Activated T-helper 1 cell treated with Interleukin-2 at 50 U/mL for 16 hours (primary cell): ENCODE results near the gene GAK.
"Not testable (repeated sequence)": the region's sequence is repeated elsewhere in the genome, so short reads cannot be mapped to it uniquely, and the experiment has no call there.

Experiments used
- DNase-seq: peaks from one replicate; pipeline ENCODE4 v3.0.0-alpha.2; 2020; ENCODE audit warnings: low read depth

GAK gene

DNA sequence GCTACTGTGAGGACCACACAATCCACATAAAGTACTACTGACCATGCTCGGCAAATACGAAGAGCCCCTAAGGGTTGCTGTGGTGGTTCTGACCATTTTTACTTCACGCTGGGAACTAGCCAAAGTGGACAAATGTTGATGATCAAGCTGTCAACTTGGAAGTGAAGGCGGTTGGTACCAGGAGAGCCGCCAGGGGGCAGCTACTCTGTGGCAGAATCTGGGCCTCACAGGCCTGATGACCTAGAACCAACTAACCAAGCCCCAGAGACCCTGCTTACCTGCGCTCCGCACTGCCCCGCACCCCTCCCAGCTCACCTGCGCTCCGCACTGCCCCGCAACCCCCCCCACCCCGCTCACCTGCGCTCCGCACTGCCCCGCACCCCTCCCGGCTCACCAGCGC lies 5.6 kb downstream of the GAK start:
- no peak for DNase-seq

DNA sequence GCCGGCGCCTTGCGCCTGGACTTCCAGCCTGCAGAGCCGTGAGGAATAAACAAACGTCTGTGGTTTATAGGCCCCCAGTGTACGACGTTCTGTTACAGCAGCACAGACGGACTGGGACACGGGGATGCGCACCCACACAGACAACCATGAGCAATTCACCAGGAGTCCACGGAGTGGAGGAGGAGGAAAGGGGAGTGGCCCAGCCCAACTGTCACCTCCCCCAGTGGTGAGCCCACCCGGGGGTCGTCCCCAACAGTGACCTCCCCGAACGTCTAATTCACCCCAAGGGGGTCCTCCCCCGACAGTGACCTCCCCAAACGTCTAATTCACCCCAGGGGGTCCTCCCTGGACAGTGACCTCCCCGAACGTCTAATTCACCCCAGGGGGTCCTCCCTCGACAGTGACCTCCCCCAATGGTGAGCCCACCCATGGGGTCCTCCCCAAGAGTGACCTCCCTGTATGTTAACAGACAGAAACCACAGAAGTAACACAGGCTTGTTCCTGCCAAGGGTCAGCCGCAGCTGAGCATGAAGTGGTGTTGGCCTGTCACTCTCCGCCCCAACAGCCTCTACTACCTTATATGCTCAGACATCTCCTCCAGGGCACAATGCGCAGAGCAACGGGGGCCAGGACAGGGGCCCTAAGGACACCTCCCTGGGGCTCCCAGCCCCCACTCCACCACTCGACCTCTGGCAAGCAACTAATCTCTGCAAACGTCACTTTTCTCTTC lies 6.2 kb downstream of the GAK start:
- no peak for DNase-seq

DNA sequence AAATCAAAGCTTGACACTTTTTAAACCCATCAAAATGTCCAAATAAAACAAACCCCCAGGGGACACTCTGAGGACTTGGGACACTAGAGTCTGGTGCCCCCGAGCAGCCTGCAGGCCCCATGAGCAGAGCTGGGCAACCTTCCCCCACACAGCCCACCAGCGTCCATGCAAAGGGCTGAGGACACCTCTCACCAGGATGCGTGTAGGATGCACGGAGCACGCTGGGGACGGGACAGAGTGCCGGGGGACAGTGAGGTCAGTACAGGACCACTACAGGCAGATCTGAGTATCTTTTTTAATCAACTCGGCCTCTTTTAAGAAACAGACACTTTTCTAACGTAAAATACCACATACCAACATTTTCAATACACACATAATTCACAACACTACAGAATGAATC lies 6.9 kb downstream of the GAK start:
- no peak for DNase-seq

DNA sequence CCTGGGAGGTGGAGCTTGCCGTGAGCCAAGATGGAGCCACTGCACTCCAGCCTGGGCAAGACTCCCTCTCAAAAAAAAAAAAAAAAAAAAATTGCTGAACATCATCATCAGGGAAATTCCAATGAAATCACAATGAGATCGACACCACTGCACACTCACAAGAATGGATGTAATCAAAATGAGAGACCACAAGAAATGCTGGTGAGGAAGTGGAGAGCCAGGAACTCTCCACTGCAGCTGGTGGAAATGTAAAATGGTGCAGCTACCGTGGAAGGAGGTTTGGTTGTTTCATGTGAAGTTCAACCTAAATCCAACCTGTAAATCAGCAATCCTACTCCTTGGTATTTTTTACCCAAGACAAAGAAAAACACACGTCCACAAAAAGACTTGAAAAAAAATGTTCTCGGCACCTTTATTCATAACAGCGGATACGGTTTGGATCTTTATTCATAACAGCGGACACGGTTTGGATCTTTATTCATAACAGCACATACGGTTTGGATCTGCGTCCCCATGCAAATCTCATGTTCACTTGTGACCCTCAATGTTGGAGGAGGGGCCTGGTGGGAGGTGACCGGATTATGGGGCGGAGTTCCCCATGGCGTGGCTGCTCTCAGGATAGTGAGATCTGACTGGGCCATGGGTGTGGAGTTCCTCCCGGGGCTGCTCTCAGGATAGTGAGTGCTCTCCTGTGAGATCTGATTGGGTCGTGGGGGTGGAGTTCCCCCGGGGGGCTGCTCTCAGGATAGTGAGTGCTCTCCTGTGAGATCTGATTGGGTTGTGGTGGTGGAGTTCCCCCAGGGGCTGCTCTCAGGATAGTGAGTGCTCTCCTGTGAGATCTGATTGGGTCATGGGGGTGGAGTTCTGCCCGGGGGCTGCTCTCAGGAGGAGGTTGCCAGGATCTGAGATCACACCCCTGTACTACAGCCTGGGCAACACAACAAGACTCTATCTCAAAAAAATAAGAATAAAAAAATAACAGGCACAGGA lies 7.7 kb downstream of the GAK start:
- no peak for DNase-seq

DNA sequence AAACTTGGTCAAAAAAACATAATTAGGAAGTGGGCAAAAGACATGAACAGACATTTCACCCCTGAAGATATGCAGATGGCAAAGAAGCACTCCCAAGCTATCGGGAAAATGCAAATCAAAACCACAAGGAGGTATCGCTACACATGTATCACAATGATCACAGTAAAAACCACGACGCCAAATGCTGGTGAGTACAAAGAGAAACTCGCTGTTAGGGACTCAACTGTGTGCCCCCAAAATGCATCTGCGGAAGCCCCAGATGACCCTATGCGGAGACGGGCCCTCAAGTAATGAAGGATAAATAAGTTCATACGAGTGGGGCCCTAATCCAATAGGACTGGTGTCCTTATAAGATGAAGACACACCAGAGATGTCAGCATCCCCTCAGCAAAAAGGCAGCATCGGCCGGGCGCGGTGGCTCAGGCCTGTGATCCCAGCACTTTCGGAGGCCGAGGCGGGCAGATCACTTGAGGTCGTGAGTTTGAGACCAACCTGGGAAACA lies 10.2 kb downstream of the GAK start:
- DNase-seq, result no peak

DNA sequence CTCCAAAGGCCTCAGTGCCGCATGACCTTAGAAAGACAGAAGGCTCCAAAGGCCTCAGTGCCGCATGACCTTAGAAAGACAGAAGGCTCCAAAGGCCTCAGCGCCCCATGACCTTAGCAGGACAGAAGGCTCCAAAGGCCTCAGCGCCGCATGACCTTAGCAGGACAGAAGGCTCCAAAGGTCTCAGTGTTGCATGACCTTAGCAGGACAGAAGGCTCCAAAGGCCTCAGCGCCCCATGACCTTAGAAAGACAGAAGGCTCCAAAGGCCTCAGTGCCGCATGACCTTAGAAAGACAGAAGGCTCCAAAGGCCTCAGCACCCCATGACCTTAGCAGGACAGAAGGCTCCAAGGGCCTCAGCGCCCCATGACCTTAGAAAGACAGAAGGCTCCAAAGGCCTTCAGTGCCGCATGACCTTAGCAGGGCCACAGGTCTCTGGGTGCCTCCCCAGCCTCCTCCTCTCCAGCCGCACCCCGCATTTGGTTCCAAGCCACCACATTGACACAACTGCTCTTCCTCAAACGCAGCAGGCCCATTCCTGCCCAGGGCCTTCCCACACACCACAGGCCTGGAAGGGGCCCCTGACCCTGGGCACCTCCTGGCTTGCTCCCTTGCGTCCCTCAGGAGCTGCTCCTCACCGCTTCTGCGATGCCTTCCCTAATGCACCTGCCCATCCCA lies 13.0 kb downstream of the GAK start:
- not testable (repeated sequence) for DNase-seq

DNA sequence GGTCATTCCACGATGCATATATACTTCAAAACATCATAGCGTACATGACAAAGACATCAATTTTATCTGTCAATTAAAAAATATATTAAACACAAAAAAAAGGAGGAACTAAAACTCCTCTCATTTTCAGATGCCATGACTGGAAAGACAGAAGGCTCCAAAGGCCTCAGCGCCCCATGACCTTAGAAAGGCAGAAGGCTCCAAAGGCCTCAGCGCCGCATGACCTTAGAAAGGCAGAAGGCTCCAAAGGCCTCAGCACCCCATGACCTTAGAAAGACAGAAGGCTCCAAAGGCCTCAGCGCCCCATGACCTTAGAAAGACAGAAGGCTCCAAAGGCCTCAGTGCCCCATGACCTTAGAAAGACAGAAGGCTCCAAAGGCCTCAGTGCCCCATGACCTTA lies 13.5 kb downstream of the GAK start:
- DNase-seq, result not testable (repeated sequence)

DNA sequence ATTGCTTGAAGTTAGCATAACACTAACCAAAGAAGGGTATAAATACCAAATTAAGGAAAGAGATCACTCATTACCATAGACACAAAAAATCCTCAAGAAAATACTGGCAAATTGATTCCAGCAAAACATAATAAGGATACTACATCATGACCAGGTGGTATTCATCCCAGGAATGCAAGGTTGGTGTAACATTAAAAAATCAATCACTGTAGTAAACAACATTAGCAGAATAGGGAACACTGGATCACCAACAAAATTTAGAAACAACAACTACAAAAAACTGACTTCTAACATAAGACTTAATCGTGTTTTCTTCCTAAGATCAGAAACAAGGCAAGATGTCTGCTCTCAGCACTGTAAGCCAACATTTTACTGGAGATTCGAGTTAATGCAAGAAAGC lies 14.1 kb downstream of the GAK start:
- no peak for DNase-seq

DNA sequence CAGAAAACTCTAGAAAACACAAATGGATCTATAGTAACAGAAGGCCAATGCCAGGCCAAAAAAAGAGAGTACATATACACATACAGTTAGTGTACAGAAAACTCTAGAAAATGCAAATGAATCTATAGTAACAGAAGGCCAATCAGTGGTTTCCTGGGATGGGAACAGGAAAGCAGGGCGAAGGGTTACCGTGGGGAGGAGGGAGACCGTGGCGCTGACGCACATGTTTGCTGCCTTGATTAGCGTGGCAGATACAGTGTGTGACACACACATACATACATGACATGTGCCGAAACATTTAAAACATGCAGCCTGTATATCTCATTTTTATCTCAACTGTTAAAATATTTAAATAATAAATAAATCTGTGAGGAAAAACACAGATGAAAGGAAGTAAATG lies 14.7 kb downstream of the GAK start:
- no peak for DNase-seq

DNA sequence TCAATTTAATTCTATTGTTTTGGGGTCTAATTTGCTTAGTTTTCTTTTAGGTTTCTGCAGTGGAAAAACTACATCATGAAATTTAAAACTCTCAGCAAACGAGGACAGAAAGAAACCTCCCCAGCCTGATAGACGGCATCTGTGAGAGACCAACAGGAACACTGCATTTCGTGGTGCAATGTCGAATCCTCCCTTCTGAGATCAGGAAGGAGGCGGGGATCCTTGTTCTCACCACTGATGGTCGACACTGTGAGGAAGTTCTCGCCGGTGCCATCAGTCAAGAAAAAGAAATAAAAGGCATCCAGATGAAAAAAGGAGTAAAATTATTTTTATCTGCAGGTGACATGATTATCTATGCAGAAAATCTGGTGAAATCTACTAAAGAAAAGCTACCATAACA lies 16.5 kb downstream of the GAK start:
- no peak for DNase-seq

DNA sequence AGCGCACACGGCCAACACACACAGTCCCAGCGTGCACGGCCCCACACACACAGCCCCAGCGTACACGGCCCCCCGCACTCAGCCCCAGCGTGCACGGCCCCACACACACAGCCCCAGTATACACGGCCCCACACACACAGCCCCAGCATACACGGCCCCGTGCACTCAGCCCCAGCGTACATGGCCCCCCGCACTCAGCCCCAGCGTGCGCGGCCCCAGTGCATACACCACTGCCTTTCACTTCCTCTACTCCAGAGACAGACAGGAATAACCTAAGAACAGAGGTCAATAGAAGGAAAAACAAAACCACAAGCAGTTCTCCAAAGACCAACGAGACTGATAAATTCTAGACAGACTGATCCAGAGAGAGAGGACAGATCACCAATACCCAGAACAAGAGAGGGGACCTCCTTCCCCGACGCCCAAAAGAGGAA lies 17.1 kb downstream of the GAK start:
- DNase-seq, result no peak

DNA sequence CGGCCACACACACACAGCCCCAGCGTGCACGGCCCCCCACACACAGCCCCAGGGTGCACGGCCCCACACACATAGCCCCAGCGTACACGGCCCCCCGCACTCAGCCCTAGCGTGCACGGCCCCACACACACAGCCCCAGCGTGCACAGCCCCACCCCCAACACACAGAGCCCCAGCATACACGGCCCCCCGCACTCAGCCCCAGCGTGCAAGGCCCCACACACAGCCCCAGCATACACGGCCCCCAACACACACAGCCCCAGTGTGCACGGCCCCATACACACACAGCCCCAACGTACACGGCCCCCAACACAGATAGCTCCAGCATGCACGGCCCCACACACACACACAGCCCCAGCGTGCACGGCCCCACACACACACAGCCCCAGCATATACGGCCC lies 17.6 kb downstream of the GAK start:
- DNase-seq, result no peak

DNA sequence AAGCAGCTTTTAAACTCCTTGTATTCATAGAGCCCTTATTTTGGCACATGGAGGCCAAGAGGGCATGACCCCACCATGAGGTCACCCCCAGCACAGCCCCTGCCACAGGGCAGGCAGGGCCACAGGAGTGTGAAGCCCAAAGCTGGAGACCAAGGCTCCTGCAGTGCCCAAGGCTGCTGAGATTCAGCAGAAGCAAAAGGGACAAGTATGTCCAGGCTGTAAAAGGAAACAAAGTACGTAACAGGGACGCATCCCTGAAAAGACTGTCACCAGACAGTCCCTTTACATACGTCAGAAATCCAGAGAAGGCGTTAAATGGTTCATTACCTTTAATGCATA lies 18.9 kb downstream of the GAK start:
- no peak for DNase-seq

DNA sequence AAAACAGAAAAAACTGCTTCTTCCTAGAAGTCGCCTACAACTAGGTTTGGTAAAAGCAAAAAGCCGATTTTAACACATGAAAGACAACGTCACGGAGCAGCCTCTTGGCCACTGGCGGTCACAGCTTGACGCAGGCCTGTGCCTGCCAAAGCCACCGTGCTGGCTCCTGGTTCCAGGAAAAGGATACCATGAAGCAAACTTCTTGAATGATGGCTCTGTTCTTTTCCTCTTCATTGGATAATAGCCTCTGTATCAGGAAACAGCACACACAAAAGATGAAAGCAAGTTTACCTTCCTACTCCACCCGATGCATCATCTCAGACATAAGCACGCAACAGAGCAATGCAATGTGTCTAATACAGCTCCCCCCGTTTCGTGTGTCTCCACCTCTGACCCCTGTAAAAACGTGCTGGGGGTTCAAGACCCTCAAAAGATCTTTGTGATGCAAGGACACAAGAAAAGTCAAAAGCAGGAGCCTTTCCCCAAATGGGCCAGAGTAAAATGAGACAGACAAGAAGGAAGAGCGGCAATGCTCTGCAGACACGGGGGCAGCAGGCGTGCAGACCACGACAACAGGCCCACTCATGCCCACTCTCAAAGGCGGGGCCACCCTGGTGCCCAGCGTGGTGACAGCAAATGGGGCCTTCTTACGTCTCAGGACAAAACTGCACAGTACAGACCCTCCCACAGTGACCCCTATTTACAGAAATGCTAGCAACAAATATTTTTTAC lies 19.4 kb downstream of the GAK start:
- no peak for DNase-seq

DNA sequence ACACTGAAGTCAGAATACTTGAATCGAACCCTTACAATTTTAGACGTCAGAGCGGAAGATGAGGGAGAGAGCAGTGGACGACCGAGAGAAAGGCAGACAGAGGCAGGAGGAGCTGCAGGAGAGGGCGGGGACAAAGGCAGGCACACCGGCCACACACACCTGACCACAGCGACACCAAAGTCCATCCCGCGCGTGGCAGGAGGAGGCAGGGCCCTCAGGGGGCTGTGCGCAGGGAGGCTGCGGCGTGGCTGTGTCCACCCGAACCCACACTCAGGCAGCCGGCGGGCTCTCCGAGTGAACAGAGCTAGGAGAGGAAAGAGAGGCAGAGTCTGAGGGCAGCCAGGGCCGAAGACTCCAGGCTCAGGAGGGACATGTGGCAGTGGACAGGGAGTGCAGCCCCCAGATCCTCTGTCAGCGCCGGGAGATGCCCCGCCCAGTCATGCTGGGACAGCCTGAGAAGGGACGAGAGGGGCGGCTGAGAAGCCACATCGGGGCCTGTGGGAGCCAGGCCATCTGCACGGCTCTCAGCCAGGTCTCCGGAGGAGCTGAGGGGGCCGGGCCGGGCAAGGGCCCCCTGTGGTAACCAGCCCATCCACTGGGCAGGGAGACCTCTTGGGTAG lies 20.1 kb downstream of the GAK start:
- DNase-seq, result no peak

DNA sequence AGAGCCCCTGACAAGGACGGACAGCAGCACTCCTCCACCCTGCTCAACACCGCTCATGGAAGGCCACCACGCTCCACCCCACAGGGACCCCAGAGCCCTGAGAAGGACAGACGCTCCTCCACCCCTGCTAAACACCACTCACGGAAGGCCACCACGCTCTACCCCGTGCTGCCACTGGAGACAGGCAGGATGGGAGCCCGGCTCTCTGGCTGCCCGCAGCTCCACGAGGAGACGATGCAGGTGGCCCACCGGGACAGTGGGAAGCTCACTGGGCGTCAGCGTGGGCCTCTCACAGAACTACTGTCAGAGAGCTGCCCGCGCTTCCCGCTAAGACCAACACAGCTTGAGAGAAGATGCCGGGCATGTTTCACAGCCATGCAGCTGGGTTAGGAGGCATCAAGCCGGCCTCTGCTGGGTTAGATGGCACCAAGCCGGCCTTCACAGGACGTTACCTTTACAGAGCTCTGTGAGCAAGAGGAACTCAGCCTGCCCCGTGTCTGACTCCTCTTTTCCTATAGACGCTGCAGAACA lies 20.8 kb downstream of the GAK start:
- no peak for DNase-seq

DNA sequence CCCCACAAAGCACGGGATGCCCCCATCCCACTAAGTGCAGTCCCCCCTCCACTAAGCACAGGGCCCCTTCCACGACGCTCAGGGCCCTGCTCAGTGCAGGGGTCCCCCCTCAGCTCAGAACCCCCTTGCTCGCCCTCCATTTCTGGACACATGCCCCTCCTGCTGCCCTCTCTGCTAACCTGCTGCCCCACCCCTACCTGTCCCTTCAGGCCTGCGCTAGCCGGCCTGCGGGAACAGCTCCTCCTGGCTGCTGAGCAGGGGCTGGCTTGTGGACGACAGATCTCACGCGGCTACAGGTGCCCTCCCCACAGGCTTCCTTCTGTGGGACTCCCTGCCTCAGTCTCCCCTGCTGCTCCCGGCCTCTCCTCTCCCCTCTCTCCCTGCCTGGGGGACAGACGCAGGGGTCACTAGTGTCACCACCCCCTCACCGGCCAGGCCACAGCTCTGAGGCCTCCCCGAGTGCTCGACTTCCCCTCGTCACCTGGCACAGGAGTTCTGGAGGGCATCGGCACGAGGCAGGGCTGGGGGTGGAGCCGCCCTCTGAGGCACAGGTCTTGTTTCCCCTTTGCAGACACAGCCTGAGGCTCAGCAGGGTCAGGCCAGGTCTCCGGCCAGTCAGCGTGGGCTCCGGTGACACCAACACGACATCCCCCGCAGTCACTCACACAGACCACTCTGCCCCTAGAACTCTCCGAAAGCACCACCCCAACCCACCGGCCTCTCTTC lies 21.6 kb downstream of the GAK start:
- no peak for DNase-seq

DNA sequence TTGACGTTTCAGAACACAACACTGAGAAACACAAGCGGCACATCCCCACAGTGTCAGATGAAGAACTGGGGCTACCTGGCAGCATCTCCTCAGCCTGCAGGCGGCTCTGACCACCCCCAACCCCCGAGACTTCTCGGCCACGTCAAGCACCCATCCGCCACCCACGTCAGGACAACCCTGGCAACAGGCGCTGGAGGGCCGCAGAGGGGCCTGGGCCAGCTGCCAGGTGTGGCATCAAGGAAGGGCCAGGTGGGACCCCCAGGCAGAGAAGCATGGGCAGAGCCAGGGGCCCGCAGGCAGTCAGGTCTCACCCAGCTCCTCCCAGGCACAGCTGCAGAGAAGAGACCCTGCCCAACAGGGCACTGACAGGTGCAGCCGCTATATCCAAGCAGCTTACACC lies 22.3 kb downstream of the GAK start:
- no peak for DNase-seq

DNA sequence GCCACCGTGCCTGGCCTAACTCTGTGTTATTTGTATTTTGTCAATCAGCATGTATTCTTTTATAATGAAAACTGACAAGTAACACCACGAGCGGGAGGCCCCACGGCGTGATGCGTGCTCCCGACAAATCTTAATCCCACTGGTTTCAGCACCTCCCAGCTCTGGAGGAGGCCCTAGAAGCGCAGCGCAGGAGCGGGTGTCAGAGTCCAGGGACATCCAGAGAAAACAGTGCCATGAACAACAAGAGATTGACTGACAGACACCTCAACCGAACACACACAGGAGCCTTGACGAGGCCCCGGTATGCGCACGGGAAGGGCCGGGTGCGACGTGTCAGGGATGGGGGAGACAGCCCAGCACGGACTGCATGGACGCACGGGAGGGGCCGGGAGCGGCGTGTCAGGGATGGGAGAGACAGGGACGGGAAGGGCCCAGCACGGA lies 23.0 kb downstream of the GAK start:
- DNase-seq, result no peak

DNA sequence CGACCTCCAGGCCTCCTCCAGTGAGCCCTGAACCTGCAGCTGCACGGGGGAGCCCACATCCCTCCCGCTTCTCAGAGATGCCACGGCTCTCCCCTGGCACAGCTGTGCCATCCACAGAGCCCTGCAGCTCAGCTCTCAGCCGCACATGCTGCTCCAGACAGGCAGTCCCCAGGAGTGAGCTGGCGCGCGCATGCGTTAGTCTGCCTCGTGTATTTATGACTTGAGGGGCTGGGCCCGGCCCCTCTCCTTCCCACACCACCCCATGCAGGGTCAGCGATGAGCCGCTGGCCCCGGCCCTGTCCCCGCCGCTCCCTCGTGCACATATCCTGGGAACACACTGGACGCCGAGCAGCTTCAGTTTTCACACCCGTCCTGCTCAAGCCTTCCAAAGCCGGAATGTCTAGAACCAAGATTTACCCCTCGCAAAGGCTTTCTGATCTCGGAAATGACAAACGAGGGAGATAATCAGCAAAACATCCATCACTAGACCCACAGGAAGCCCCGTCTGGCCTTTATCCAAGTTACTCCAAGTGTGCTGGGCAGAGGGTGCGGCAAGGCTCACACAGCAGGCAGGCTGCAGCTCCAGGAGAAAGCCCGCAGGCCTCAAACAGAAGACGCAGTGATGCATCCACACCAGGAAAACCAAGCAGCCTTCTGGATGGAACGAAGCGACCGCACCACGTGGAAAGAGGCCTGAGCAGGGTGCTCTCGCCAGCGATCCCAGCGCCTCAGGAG lies 24.3 kb downstream of the GAK start:
- no peak for DNase-seq
